AG08396 (cell line): ENCODE data around the gene TUSC7.

Experiments
- DNase-seq: peaks from one replicate; pipeline ENCODE4 v3.0.0; 2012; ENCODE audit warnings: low spot score, mixed read lengths

The TUSC7 gene

DNA sequence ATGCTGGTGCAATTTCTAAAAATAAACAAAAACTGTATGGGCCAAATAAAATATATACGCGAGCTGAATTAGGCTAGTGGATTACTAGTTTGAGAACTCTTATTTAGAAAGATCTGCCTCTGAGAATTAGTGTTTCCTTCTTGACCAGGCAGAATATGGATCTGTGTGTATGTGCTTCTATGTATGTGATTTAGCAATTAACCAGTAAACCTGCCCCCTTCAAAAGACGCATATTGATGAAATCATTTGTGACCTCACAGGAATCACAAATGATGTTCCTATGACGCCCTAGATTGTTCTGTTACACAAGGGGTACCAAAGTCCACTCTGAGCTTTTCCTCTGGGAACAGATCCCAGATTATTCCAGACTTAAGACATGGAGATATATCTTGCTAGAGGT lies at the start of gene TUSC7:
Gene TUSC7, plus strand, starts transcription at position 301 of the 400 bp plus-strand sequence.
- DNase-seq, result no peak

DNA sequence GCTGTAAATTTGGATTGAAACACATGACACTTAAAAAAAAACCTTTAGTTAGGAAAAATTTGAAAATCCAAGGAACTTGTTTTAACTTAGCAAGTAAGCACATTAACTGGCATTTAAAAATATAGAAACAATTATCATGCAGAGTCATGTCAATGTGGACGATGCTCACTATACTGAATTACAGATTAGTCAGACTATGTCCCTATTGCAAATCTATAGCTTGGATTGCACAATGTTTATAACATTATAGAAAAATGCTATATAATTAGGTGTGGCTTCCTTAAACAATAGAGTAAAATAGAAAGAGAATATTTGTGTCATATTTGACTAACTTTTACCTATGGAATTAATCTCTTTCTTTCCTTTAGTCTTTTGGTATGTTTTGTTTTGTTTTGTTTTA lies 48.4 kb upstream of the TUSC7 start:
- DNase-seq, result no peak

DNA sequence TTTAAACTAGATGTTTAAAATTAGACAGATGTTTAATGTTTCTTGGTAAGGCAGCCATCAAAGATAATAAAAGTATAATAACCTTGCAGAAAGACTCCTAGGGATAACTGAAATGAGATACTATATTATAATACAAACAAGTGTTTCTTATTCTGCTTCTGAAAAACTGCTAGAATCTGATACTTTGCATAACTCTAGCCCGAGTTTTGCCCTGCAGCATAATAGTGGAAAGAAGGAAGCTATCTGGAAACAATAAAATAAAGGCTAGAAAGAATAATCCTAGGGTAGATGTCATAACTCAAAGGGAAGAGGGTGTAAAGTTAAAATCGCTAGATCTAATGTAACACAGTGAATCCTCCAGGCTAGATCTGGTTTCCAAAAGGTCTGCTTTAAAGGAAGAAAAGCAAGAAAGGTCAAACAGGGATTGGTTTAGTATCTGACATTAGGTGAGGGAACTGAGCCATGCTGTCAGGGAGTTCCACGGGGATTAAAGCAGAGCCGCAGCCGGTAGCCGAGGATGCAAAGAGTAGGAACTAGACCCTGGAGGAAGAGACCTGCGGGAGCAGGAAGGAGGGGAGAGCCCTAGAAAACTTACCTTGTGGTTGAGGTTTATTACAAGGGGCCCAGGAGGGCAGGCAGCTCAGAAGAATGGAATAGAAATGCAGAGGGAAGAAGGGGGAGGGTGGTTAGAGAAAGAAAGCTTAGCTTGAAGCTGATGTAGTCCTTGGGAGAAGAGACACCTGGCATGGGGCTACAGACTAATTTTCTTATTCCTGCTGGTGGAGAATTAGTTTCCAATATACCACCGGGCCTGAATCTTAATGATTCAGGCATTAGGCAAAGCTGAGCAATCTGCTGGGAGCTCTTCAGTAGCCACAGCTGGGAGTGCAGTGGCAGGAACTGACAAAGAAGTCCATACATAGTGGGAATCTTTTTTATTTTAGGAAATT lies 46.1 kb upstream of the TUSC7 start:
- no peak for DNase-seq

DNA sequence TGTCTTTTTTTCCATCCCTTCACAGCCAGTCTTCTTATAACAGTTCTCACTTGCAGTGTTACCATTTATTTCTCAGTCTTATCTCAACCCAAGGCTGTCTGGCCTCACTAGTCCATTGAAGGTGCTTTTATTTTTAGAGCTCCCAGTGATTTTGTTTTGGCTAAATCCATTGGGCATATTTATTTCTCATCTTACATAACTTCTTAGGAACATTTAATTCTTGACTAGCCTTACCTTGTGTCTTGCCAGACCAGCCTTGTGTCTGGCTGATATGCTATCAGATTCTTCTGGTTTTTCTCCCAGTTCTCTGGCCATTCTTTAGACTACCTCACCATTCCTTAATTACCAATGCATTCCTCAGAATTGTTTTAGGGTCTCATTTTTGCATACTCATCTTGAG lies 42.3 kb upstream of the TUSC7 start:
- DNase-seq, result no peak

DNA sequence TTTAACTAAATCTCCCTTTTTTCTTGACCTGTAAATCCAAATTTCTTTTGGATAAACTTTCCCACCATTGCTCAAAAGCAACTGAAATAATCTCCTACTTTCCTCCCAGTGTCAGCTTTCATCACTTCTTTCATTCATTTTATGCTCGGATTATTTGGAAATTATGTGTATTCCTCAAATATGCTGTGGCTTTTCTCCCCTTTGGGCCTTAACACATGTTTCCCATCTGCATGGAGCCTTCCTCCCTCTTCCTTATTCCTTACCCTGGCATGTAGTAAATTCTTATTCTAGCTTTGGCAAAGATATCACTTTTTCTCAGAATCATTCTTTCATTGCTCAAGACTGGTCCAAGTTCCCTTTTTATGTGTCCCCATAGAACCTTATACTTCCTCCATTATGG lies 41.8 kb upstream of the TUSC7 start:
- DNase-seq, result no peak

DNA sequence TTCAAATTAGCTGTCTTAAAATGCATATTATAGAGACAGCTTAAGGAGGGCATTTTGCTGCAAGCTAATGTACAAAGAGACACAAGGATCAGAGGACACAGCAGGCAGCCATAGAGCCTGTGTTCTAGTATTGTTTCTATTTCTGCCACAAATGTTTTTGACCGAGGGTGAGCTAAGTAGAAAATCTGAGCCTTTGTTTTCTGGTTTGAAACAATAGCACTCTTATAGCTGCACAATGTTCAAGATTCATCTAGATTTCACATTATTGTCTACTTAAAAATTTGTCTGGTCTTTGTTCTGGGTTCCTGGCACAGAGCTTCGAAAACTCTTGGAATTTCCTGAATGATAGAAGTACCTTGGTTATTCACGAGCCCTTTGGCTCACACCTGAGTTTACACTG lies 40.0 kb upstream of the TUSC7 start:
- DNase-seq, result no peak

DNA sequence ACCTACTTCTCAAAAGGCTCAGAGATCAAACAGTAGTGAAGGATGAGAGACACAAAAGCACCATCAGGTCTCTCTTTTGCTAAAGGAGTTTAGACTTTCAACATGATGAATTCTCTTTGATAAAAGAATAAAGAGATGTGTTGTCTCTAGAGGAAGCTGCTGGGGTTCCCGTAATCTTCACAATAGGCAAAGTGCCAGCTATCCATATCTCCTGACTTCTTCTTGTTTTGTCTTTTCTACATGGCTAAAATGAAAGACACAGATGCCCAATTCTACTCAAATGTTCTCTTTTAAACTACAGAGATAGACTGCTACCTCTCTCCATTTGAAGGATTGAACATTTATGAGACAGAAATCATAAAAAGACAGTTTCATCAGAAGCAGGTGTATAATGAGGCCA lies 38.4 kb upstream of the TUSC7 start:
- DNase-seq, result no peak

DNA sequence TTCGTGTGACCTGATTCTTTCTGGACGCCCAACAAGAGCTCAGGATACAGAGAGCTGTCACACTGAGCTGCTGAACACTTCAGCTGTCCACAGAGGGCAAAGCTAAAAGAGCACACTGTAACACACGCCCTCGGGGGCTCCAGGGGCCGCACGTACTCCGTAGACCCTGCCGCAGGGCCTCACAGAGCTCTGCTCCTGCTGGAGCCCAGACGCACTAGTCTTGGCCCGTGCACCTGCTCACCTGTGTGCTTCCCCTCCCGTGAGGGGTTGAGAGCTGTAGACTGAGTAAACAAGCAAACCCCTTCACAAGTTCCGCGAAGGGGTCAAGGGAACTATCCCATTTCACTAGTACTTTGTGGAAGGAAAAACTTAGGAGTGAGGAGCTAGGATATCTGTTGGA lies 30.7 kb upstream of the TUSC7 start:
- no peak for DNase-seq

DNA sequence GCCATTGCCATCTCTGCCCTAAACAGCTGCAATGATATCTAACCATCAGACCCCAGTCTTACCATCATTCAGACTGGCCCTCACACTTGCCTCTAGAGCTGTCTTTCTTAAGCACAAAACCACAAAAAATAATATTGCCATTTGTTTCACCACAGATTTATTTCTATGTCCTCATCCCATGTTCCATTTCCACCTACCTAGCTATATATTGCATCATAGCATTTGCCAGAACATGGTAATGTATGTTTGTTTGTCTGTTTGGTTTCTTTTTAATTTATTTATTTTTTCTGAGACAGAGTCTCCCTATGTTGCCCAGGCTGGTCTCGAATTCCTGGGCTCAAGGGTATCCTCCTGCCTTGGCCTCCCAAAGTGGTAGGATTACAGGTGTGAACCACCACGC lies 18.5 kb upstream of the TUSC7 start:
- no peak for DNase-seq

DNA sequence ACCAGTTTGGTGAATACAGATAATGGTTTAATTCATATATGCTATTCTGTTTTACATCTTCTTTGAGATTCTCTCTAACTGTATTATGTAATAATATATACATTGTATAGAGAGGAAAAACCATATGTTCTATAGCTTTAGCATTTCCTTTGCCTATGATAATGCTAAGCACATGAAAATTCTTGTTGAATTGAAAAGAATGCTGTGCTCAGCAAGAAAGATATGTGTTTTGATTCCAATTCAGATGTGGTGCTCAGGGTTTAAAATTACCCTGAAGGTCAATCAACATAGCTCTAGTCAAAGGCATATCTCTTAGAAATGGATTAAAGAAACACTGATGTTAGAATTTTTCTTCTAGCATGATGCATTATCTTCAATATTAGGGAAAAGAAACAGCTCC lies 8.5 kb upstream of the TUSC7 start:
- no peak for DNase-seq

DNA sequence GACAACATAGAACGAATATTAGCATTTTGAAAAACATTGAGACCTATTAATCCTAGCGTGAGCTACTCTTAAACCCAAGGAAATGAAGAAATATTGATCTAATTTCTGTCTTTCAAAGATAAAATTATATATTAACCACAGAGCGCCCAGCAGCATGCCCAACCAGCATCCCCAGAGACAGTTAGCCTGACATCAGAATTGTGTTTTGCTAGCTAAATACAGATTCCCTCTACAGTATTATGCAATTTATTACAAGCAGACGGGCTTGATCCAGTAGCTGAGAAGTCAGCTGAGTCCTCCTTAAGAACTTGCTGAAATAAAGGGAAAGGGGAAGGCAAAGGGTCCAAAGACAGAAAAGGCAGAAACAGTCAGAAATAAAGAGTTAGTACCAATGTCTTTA lies 7.2 kb upstream of the TUSC7 start:
- no peak for DNase-seq

DNA sequence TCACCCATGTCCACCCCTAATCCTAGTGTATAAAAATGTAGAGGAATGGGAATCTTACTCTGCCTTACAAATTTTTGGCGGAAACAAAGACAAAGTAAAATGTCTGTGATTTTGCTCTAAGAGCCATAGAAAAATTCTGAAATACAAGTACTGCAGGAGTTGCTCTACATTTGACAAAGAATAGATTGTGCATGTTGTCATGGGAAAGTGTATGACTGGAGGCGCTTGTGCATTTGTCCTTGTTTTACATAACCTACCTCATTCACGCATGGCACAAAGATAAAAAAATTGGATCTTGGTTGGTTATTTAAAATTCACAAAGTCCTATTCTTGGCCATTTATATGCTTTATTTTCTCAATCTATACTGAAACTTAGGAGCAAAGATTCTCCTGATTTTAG lies 2.0 kb upstream of the TUSC7 start:
- no peak for DNase-seq

DNA sequence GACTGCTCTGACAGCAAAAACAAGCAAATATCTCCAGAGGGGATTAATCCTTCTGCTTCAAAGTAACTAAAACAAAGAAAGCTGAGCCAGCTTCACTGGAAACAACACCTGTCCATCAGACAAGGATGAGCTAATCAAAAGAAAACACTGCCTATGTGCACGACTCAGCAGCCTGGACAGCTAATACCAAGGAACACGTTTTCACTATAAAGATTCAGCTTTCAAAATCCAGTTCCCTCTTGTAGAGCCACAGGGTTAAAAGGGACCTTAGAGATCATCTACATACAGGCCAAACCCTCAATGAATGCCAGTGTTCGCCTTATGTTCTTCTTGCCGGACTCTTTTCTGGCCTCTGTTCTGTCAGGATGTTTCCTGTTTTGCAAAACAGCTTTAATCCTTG lies 6.9 kb downstream of the TUSC7 start:
- no peak for DNase-seq

DNA sequence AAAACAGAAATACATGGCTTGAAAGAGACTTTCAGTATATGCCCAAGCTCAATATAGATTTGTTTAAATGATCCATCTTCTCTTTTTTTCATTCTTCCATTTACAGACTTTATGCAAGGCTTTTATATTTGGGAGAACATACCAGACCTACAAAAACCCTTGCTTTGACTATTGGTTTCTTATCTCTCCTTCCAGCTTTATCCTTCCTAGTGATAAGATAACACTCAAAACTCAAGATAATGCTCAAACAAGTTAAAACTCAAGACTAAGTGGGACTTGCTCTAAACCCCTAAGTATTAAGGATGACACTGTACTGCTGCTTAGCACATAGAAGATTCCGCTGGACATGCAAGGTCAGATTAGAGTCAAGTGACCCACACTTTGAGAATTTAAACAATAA lies 8.0 kb downstream of the TUSC7 start:
- no peak for DNase-seq

DNA sequence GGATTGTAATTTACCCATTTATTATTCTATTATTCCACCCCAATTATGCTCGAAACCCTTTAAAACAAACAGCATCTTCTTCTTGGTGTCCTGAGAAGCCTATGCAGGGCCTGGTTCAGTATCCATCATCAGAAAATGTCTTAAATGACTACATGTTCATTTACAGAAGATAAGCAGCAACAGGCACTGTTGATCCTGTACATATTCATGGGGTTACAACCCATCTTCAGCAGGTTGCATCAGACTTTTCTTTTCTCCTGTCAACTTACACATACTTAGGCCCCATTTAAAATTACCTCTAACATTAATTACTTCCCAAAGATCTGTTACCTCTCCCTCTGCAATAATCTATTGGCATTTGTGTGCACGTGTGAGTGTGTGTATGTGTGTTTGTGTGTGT lies 18.9 kb downstream of the TUSC7 start:
- no peak for DNase-seq

DNA sequence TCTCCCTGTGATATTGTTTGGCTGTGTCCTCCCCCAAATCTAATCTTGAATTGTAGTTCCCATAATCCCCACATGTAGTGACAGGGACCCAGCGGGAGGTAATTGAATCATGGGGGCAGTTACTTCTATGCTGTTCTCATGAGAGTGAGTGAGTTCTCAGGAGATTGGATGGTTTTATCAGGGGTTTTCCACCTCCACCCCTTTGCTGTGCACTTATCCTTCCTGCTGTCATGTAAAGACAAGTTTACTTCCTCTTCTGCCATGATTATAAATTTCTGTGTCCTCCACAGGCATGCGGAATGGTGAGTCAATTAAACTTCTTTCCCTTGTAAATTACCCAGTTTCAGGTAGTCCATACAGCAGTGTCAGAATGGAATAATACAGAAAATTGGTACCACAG lies 24.7 kb downstream of the TUSC7 start:
- DNase-seq, result no peak

DNA sequence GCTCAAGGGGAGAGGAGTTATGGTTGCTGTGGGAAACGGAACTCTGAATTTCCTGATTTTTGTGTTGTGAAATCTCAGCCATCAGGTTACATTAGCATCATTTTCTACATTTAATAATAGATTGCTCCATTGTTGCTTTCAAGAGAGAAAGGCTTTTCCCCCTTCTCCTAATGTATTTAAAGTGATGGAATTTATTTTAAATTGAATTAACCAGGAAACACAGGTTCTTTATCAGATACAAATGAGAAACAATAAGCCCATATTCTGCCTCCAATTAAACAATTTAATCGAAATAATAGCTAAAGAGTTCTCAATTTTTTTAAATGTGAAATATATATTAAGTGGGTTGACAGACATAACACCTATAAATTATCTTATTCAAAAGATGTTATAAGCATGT lies 30.1 kb downstream of the TUSC7 start:
- DNase-seq, result no peak

DNA sequence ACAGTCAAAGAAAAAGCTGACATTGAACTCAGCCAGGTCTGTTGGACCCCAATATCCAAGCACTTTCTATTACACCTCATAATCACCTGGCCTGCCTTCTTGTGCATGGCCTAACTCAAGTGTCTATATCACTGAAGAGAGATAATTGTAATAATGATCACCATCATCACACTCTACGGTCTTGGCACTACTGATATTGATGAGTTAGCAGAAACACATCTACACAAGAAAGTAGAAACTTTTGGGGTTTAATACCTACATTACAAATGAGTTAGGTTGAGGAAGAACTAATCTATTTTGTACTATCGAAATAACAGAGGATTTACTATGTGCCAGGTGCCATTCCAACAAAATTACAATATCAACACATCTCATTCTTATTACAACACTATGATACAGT lies 30.7 kb downstream of the TUSC7 start:
- DNase-seq, result no peak

DNA sequence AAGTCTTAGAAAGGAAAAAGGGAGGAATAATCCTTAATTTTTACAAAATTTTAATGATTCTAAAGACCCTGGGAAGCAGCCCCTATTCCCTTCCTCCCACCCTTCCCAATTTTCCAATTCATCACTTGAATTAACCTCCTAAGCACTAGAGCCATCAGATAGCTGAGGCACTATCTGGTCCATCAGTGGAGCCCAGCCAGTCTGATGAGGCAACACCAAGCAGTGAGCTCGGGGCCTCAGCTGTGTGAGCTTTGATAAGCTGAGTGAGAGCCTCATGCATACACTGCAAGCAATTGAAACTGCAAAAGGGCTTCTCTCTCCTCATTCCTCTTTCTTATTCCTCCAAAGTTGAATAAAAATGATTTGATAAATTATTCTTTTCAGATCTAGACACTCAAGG lies 31.9 kb downstream of the TUSC7 start:
- DNase-seq, result no peak

DNA sequence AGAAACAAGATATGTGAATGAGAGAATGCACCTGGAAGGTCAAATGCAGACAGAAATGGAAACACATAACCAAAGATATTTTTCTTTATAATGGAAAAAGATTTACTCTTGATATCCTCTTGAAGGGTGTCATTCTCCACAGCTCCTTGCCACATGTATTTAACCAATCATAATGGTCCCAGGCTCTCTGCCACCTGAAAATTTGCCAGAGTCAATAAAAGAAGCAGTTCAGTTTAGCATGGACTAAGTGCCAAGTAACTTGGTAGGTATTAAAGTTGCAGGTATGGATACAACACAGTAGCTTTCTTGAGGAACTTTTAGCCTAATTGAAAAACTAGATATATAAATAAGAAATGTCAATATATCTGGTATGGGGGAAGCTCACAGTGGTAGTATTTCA lies 33.5 kb downstream of the TUSC7 start:
- DNase-seq, result no peak

DNA sequence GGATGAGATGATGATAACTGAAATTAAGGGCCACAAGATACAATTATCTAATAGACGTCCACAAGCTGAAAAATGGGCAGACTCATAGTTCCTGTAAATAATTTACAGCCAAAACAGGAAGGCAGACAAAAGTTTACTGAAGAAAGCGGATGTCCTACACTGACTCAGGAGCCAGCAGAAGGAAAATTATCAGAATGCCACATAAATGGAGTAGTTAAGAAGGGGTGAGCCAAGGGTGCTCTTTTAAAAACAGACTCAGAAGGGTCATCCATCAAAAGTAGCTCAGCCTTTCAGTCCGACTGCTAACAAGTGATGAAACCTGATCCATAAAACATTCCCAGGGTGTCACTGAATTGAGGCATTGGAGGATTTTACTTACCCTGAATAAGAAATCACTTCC lies 39.8 kb downstream of the TUSC7 start:
- DNase-seq, result no peak

DNA sequence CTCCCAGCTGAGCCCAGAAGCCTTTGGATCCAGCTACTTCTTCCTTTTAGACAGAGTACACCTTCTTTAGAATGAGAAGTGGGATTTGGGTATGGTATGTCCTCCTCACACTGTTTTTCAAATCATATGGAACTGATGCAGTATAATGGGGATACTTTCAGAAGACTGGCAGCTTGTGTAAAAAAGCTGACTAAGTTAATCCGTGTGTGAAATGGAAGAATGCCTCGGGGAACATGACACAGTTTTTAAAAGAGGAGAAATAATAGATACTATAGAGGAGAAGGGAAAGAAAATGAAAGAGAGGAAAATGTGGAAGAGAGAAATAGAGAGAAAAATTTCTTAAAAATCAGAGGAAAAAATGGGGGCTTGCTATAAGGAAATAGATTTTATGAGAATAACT lies 47.7 kb downstream of the TUSC7 start:
- DNase-seq, result no peak

DNA sequence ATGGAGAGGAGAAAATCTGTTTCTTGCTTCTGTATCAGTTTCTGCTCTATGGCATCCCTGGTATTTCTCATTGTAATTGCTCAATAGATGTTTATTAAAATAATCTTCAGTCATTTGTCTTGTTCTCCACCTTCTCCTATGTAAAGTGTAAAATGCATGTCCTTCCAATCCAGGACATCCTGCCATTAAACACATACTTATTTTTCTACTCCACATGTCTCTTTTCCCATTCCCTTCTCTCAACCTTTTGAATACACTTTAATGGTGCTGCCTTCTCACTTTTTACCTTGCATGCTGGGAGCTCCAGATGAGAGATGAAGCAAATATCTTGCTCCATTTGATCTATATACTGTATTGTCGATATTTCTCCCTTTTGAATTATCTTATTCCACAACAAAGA lies 49.7 kb downstream of the TUSC7 start:
- no peak for DNase-seq
